ENCODE data around the gene TAGLN3.

The TAGLN3 gene

GRCh38 chr3:111978583-111979433, 19.9 kb upstream of the TAGLN3 start, which contains the start of gene ABHD10:
ABHD10 (plus strand) TSS chr3:111979026; CDS start chr3:111979062, 36 bp downstream.
- ATAC-seq (peak; percentile 97), DNase-seq (peak; percentile 97)

GRCh38 chr3:111979434-111980038, 19.2 kb upstream of the TAGLN3 start:
- no peak for DNase-seq
- peak; percentile 20 for ATAC-seq

GRCh38 chr3:111980716-111981456, 17.8 kb upstream of the TAGLN3 start:
- DNase-seq: peak; percentile 41
- no peak for ATAC-seq

GRCh38 chr3:111981457-111981763, 17.3 kb upstream of the TAGLN3 start:
- ATAC-seq: no peak
- DNase-seq: no peak

GRCh38 chr3:111984636-111985298, 14.0 kb upstream of the TAGLN3 start:
- DNase-seq: no peak
- peak; percentile 37 for ATAC-seq

GRCh38 chr3:111986800-111987199, 11.9 kb upstream of the TAGLN3 start:
- no peak for ATAC-seq
- DNase-seq: no peak

GRCh38 chr3:111989061-111989678, 9.6 kb upstream of the TAGLN3 start:
- DNase-seq (no peak), ATAC-seq (peak; percentile 78)

- DNase-seq (no peak), ATAC-seq (no peak)
Measured at GRCh38 chr3:111993038-111993437, 5.7 kb upstream of the TAGLN3 start.

- no peak for DNase-seq
Measured at GRCh38 chr3:111999484-112000324, 982 bp downstream of the TAGLN3 start.

GRCh38 chr3:112000367-112000771, 1.6 kb downstream of the TAGLN3 start:
- no peak for DNase-seq
- no peak for ATAC-seq

More at GRCh38 chr3:111999484-112000324, 982 bp downstream of the TAGLN3 start:
- ATAC-seq: no peak

GRCh38 chr3:112000966-112001365, 2.2 kb downstream of the TAGLN3 start:
- no peak for ATAC-seq
- no peak for DNase-seq

GRCh38 chr3:112001526-112001925, 2.8 kb downstream of the TAGLN3 start:
- ATAC-seq (no peak), DNase-seq (no peak)

- peak; percentile 40 for DNase-seq
Measured at GRCh38 chr3:112002096-112002971, 3.6 kb downstream of the TAGLN3 start.

GRCh38 chr3:112003321-112004080, 4.8 kb downstream of the TAGLN3 start:
- ATAC-seq: no peak
- no peak for DNase-seq

More at GRCh38 chr3:112002096-112002971, 3.6 kb downstream of the TAGLN3 start:
- ATAC-seq: peak; percentile 88

GRCh38 chr3:112004187-112004586, 5.5 kb downstream of the TAGLN3 start:
- ATAC-seq: no peak
- DNase-seq: no peak

GRCh38 chr3:112004669-112005068, 5.9 kb downstream of the TAGLN3 start:
- no peak for ATAC-seq

GRCh38 chr3:112005091-112005672, 6.5 kb downstream of the TAGLN3 start:
- peak; percentile 16 for ATAC-seq
- no peak for DNase-seq

More at GRCh38 chr3:112004669-112005068, 5.9 kb downstream of the TAGLN3 start:
- no peak for DNase-seq

- DNase-seq (no peak), ATAC-seq (no peak)
Measured at GRCh38 chr3:112007633-112008032, 8.9 kb downstream of the TAGLN3 start.

- DNase-seq (no peak), ATAC-seq (no peak)
Measured at GRCh38 chr3:112009670-112010069, 10.9 kb downstream of the TAGLN3 start.
